IgD-negative memory B cell (primary cell): ENCODE measurements around the gene KDM5B. TPM values are rescaled to one million over a fixed set of nuclear protein-coding genes. Genes with fewer than 3 reads are reported as not detected.
"Not testable (repeated sequence)": the region's sequence is repeated elsewhere in the genome, so short reads cannot be mapped to it uniquely, and the experiment has no call there.

Experiments used
- H3K27ac Mint-ChIP-seq, 3 donors: one replicate each; pipeline ENCODE4 v1.8.0; 2020 to 2022; ENCODE audit warnings: mild to moderate bottlenecking in 3 of 3, mixed read lengths in 3 of 3, moderate library complexity in 1 of 3
- H3K27me3 Mint-ChIP-seq: one replicate; pipeline ENCODE4 v1.8.0; 2021; ENCODE audit warnings: mixed read lengths
- H3K36me3 Mint-ChIP-seq: one replicate; pipeline ENCODE4 v1.8.0; 2020; ENCODE audit warnings: mild to moderate bottlenecking, mixed read lengths
- H3K4me1 Mint-ChIP-seq, 3 donors: one replicate each; pipeline ENCODE4 v1.8.0; 2020 to 2022; ENCODE audit warnings: mixed read lengths in 3 of 3, mild to moderate bottlenecking in 1 of 3
- H3K4me3 Mint-ChIP-seq, 4 donors: one replicate each; pipeline ENCODE4 v1.8.0; 2020 to 2022; ENCODE audit warnings: mild to moderate bottlenecking in 4 of 4, mixed read lengths in 4 of 4, moderate library complexity in 3 of 4
- H3K9me3 Mint-ChIP-seq, 3 donors: one replicate each; pipeline ENCODE4 v1.8.0; 2020 to 2021; ENCODE audit warnings: mixed read lengths in 3 of 3, mild to moderate bottlenecking in 1 of 3
- polyA plus RNA-seq: library from polyadenylated mRNA; unstranded; fragments of 300-500 nt; fragmentation: Illumina TruSeq; gene quantifications from one replicate; pipeline ENCODE4 v1.2.3, GENCODE V29; 2021

KDM5B gene
- polyA plus RNA-seq, 1 donor from 2014 or later, result 16.5 TPM

DNA sequence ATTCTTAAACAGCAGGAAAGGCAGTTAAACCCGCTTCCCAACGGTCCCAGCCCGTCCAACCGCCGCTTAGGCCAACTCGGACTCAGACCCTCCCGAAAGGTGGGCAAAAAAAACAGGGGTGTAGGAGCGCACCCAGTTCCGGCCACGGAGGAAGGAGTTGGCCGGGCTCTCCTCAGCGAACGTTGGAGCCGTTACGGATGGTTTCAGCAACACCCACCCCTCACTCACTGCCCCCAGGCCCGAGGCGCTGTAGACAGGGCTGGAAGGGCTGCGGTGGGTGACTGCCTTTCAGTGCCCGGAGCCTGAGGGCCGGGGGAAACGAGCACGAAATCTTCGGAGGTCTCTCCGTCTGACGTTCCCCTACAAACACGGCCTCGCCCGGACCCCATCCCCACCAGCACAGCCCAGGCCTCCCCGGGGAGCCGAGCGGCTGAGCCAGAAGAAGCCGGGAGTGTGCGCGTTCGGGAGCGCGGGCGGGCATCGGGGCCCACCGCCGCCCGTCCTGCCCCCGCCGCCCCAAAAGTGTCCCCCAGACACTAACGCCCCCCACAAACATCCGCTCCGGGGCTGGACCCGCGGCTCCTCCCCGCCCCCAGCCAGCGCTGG lies 1.3 kb downstream of the KDM5B start:
- Mint-ChIP-seq H3K36me3 (no peaks in the 10 kb centered on the region), H3K9me3 (no peaks in the 10 kb centered on the region), H3K27me3 (peaks cover 5% of the 10 kb centered on the region), H3K4me1 (peaks cover 29 to 39% (median 33%) of the 10 kb centered on the region in 3 donors), H3K27ac (peak overlapping the region in 2 of 3 donors; percentile 60 to 68), H3K4me3 (peak overlapping the region; percentile 82 to 96 (median 89))

DNA sequence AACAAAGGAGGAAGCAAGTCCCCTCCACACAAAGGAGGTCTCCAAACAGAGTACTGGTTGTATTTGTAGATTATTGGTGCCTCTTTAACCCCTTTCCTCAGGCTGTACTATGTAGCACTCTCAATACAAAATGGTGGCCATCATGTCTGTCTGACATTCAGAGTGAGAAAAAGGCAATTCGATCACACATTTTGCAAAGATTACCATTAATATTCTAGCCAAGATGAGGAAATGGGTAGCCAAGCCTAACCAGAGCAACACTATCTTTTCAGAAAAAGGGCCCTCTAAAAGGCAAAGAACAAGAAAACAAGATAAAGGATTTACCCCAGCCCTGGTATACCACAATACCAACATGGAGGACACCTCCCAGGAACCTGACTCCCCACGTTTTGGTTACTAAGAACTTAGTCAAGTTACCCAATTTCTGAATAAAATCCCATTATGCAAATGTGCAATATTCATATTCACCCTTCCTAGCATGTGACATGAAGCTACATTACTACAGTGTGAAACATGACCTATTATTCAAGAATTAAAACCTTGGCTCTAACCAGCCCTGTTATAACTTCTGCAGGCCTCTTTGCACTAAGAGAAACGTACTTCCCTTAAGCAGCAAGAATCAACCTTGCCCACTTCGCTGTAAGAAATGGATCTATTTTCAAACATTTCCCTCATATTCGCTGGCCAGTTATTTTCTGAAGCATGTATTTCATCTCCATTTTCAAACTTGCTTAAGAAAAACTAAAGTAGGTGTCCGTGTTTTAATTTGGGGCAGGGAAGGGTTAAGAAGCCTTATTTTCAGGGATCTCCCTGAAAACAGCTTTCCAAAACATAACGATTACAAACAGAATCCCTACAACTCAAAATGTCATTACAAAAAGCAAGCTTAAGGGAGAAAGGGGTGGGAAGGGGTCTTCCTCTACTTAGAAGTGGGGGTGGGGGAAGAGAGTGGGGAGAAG lies 2.1 kb downstream of the KDM5B start:
- H3K36me3 Mint-ChIP-seq, result no peaks in the 10 kb centered on the region
- peak overlapping the region; percentile 82 to 96 (median 89) for H3K4me3 Mint-ChIP-seq
- peaks cover 2% of the 10 kb centered on the region for H3K27me3 Mint-ChIP-seq
- peaks cover 25 to 34% (median 30%) of the 10 kb centered on the region in 3 donors for H3K4me1 Mint-ChIP-seq
- peak overlapping the region; percentile 60 to 68 (median 63) for H3K27ac Mint-ChIP-seq
- H3K9me3 Mint-ChIP-seq, result no peaks in the 10 kb centered on the region

DNA sequence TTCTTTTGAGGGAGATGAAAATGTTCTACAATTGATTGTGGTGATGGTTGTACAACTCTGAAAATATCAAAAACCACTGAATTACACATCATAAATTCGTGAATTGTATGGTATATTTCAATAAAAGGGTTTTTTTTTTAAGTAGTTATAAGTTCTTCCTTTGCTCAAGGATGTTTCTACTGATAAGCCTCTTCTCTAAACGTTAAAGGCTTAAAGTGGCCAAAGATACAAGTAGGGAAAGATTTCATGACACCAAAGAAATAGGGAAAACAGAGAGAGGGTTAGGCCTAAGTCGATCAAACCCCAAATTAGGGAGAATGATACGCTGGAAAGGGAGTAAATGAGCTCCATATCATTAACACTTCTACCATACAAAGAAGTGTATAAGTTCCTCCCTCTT lies 4.1 kb downstream of the KDM5B start:
- Mint-ChIP-seq H3K27ac (no peak overlapping the region), H3K4me1 (peaks cover 20 to 34% (median 26%) of the 10 kb centered on the region in 3 donors), H3K9me3 (no peaks in the 10 kb centered on the region), H3K27me3 (no peaks in the 10 kb centered on the region), H3K4me3 (no peak overlapping the region), H3K36me3 (peaks cover 2% of the 10 kb centered on the region)

DNA sequence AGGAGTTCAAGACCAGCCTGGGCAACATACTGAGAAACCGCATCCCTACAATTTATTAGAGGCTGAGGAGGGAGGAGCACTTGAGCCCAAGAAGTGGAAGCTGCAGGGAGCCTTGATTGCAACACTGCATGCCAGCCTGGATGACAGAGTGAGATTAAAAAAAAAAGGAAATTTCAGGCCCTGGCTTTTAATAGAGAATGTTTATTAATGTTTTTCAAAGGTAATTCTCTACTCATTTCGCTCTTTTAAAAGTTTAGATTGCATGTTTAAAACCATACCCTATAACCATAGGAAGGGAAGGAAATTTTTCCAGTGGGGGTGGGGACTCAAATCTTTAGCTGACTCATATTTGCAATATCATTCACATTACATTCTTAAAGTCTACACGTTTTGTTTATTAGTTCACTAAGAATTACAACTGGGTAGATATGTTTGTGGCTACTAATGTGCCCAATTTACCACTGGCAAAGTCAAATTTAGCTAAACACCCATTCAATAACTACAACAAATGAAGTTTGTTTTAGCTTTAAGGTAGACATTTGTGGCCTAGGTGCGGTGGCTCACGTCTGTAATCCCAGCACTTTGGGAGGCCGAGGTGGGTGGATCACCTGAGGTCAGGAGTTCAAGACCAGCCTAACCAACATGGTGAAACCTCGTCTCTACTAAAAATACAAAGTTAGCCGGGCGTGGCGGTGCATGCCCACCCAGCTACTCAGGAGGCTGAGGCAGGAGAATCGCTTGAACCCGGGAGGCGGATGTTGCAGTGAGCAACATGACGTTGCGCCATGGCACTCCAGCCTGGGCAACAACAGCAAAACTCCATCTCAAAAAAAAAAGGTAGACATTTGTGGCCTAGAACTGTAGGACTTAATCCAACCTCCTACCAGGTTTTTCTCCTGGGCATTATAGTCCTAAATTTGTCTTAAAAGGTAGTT lies 5.0 kb downstream of the KDM5B start:
- H3K27ac Mint-ChIP-seq, result no peak overlapping the region
- H3K4me3 Mint-ChIP-seq, result peak overlapping the region in 1 of 4 donors; percentile 7
- no peaks in the 10 kb centered on the region for H3K9me3 Mint-ChIP-seq
- peaks cover 2% of the 10 kb centered on the region for H3K36me3 Mint-ChIP-seq
- H3K27me3 Mint-ChIP-seq, result no peaks in the 10 kb centered on the region
- H3K4me1 Mint-ChIP-seq, result peaks cover 15 to 26% (median 19%) of the 10 kb centered on the region in 3 donors

DNA sequence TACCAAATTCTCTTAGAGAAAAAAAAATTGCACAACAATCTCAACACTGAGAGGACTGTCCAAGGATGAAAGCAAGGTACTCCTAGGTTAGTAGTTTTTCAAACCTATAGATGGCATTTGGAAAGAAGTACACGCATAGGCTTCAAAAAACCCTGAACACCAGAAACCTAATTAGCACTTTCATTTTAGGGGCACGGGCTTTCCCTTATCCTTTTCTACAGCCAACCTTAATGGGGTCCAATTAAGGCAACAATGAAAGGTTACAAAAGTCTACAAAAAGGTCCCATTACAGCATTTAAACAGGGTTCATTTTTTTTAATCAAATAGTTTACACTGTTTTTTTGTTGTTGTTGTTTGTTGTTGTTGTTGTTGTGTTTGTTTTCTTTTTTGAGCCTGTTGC lies 6.2 kb downstream of the KDM5B start:
- peaks cover 2% of the 10 kb centered on the region for H3K36me3 Mint-ChIP-seq
- H3K4me3 Mint-ChIP-seq, result peak overlapping the region in 1 of 4 donors; percentile 5
- H3K27ac Mint-ChIP-seq, result no peak overlapping the region
- H3K9me3 Mint-ChIP-seq, result no peaks in the 10 kb centered on the region
- H3K4me1 Mint-ChIP-seq, result peaks cover 18 to 32% (median 19%) of the 10 kb centered on the region in 3 donors
- no peaks in the 10 kb centered on the region for H3K27me3 Mint-ChIP-seq

DNA sequence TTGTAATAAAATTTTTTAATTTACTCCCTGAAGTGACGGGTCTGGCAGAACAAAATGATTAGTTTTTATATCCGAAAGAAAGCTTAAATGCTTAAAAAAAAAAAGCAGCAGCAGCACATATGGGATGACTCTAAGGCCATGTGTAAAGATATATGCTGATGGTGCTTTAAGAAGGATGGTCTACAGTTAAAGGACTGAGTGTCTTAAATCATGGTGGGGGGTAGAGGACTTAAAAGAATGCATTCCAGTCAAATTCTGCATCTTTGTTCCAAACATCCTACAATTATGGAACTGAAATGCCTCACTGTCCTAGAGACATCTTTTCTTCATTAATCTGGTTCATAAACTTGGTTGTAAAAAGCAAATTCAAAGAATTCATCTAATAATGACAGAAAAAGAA lies 7.0 kb downstream of the KDM5B start:
- no peak overlapping the region for H3K4me3 Mint-ChIP-seq
- peaks cover 2% of the 10 kb centered on the region for H3K36me3 Mint-ChIP-seq
- no peak overlapping the region for H3K27ac Mint-ChIP-seq
- H3K27me3 Mint-ChIP-seq, result no peaks in the 10 kb centered on the region
- H3K9me3 Mint-ChIP-seq, result no peaks in the 10 kb centered on the region
- H3K4me1 Mint-ChIP-seq, result peaks cover 17 to 28% (median 19%) of the 10 kb centered on the region in 3 donors

DNA sequence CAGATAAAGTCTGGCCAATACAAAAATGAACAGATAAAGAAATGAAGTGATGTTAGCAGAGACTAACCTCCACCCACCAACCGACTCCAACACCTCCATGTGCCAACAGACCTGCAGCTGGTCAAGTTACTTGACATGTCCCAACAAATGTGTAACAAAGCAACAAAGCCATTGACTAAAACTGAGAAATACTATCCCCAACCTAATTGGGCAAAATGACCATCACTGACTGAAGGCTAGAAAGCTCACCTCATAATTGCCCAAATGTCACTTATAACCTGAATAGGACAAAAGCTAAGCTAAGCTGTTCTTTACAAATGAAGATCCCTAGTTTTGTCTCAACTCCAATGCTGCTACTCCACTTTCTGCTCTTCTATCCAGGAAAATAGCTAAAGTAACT lies 7.5 kb downstream of the KDM5B start:
- H3K4me1 Mint-ChIP-seq, result peaks cover 13 to 25% (median 17%) of the 10 kb centered on the region in 3 donors
- H3K27ac Mint-ChIP-seq, result peak overlapping the region in 1 of 3 donors; percentile 57
- peaks cover 2% of the 10 kb centered on the region for H3K36me3 Mint-ChIP-seq
- H3K9me3 Mint-ChIP-seq, result no peaks in the 10 kb centered on the region
- H3K27me3 Mint-ChIP-seq, result no peaks in the 10 kb centered on the region
- H3K4me3 Mint-ChIP-seq, result no peak overlapping the region

DNA sequence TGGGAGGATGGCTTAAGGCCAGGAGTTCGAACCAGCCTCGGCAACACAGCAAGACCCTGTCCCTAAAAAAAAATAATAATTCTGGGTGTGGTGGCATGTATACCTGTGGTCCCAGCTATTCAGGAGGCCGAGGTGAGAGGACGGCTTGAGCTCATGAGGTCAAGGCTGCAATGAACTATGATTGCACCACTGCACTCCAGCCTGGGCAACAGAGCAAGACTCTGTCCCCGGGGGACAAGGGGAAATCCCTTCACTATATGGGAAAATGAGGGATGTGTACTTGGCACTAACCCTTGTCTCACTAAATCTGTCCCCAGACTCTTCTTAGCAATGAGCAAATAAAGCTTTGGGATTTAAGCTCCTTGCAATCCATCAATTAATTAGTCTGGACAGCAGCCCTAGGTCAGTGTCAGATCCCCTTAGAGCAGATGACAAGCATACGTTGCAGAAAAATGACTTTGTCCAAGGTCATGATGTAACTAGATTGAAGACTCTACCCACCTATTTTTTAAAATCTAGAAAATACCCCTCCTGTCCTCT lies 9.4 kb downstream of the KDM5B start:
- Mint-ChIP-seq H3K27ac (no peak overlapping the region), H3K4me3 (no peak overlapping the region), H3K9me3 (no peaks in the 10 kb centered on the region), H3K4me1 (peaks cover 9 to 18% (median 16%) of the 10 kb centered on the region in 3 donors), H3K36me3 (peaks cover 2% of the 10 kb centered on the region), H3K27me3 (no peaks in the 10 kb centered on the region)

DNA sequence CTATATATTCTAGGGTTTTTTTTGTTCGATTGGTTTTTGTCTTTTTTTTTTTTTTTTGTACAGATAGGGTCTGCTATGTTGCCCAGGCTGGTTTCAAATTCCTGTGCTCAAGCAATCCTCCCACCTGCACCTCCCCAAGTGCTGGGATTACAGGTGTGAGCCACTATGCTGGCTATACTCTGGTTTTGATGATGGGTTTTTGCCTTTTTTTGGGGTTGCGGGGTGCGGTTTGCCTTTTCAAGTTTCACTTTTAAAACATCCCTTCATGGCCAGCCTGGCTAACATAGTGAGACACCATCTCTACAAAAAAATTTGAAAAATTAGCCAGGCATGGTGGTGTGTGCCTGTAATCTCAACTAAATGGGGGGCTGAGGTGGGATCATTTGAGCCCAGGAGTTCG lies 10.0 kb downstream of the KDM5B start:
- Mint-ChIP-seq H3K27ac (no peak overlapping the region), H3K4me3 (peak overlapping the region in 1 of 4 donors; percentile 37), H3K9me3 (no peaks in the 10 kb centered on the region), H3K27me3 (no peaks in the 10 kb centered on the region), H3K4me1 (peaks cover 9 to 18% (median 16%) of the 10 kb centered on the region in 3 donors), H3K36me3 (peaks cover 2% of the 10 kb centered on the region)

DNA sequence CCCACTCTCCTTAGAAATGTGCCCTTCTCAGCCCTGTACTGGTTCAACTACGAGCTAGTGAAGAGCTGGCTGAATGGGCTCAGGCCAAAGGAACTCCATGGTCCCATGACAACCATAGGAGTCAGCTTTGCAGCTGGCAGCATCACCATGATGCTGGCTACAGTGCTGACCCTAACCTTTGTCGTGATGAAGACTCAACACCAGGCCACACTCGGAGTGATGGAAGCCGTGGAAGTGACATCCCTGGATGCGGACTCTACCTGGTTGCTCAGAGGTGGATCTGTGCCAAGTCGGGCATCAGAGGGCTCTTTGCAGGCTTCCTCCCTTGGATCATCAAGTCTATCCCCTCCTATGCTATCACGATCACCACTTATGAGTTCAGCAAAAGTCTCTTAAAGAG lies 11.6 kb downstream of the KDM5B start:
- H3K9me3 Mint-ChIP-seq, result no peaks in the 10 kb centered on the region
- no peak overlapping the region for H3K27ac Mint-ChIP-seq
- no peak overlapping the region for H3K4me3 Mint-ChIP-seq
- peaks cover 9 to 18% (median 16%) of the 10 kb centered on the region in 3 donors for H3K4me1 Mint-ChIP-seq
- H3K27me3 Mint-ChIP-seq, result no peaks in the 10 kb centered on the region
- H3K36me3 Mint-ChIP-seq, result peaks cover 2% of the 10 kb centered on the region

DNA sequence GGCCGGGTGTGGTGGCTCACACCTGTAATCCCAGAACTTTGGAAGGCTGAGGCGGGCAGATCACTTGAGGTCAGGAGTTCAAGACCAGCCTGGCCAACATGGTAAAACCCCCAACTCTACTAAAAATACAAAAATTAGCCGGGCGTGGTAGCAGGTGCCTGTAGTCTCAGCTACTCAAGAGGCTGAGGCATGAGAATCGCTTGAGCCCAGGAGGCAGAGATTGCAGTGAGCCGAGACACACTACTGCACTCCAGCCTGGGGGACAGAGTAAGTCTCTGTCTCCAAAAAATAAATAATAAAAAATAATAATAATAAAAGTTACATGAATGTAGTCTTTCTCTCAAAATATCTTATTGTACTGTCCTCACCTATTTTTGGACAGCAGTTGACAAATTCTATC lies 13.3 kb downstream of the KDM5B start:
- H3K27me3 Mint-ChIP-seq, H3K36me3 Mint-ChIP-seq, H3K9me3 Mint-ChIP-seq: not testable (repeated sequence)
- Mint-ChIP-seq H3K4me1 (peaks cover 12 to 18% (median 14%) of the 10 kb centered on the region in 3 donors), H3K27ac (peak overlapping the region in 1 of 3 donors; percentile 13), H3K4me3 (peak overlapping the region in 1 of 4 donors; percentile 55)

DNA sequence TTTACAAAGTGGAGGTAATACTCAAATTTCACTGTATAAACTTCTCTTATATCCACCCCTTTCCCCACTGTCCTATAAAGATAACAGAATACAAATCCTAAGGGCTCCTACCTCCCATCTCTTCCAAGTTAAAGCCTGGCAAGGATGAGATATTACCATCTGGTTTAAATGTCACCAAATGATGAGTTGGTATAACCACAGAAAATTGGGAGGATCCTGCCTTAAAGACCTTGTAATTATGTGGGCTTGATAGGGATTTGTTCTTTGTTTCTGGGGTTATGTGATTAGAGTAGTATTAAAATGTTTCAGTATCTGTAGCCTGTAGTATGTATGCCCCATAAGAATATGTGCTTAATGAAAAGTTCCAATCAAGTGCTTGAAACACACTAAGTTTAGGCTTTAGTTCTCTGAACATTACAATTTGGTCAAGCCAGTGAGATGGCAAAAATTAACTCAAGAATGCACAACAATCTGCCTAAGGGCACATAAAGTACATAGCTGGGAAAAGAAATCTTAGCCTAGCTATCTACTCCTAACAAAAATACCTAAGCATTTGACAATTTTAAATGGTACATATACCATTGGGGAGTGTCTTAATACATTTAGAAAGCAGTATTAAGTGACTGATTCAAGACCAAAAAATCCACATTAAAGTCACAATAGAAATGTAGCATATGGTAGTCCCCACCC lies 14.0 kb downstream of the KDM5B start:
- H3K4me1 Mint-ChIP-seq, result peaks cover 12 to 18% (median 14%) of the 10 kb centered on the region in 3 donors
- H3K27ac Mint-ChIP-seq, result no peak overlapping the region
- no peaks in the 10 kb centered on the region for H3K9me3 Mint-ChIP-seq
- no peaks in the 10 kb centered on the region for H3K36me3 Mint-ChIP-seq
- no peak overlapping the region for H3K4me3 Mint-ChIP-seq
- H3K27me3 Mint-ChIP-seq, result no peaks in the 10 kb centered on the region

DNA sequence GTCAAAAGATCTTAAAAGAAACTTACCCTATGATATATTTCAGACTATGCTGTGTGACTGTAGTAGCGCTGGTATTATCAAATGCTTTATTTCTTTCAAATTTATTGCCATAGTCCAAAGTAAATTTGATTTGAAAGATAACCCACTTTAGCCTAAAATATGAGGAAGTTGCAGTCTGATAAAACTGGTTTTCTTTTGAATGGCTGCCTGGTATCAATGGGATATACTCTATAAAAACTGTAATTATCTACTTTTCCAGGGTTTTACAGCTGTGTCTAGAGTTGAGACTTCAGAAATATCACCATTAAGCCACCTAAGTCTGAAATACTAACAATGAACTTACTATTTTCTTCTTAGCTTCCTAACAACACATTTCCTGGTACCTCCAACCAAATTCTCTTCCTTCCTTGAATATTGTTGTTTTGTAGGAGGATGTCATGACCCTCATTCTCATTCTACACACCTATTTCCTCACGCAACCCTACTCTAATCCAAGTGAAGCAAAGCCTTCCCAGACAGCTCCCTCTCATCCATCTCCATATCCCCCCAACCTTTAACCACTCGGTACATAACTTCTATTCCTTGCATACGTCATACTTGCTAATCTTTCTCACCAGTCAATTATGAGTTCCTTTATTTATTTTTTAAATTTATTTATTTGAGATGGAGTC lies 17.0 kb downstream of the KDM5B start:
- H3K9me3 Mint-ChIP-seq, result no peaks in the 10 kb centered on the region
- no peaks in the 10 kb centered on the region for H3K36me3 Mint-ChIP-seq
- no peaks in the 10 kb centered on the region for H3K27me3 Mint-ChIP-seq
- H3K4me3 Mint-ChIP-seq, result no peak overlapping the region
- no peak overlapping the region for H3K27ac Mint-ChIP-seq
- H3K4me1 Mint-ChIP-seq, result peaks cover 4 to 12% (median 11%) of the 10 kb centered on the region in 3 donors
